ENCODE results near the gene BBS10. TPM values are rescaled to one million over a fixed set of nuclear protein-coding genes. Genes with fewer than 3 reads are reported as not detected.
A peak's percentile ranks its signal among the peaks of the same experiment; 100 is the strongest.
"Not testable (repeated sequence)": the region's sequence is repeated elsewhere in the genome, so short reads cannot be mapped to it uniquely, and the experiment has no call there.

Gene BBS10
- total RNA-seq = 3.9 and 4.1 TPM in 2 replicates

GRCh38 chr12:76348079-76348901 is at the start of gene BBS10:
BBS10 (minus strand) TSS chr12:76348415; CDS start chr12:76348358, 57 bp downstream.
- H3K4me3 Mint-ChIP-seq (ENCODE audit: low read depth) = peak within 1 kb of the TSS; percentile 89
- H3K27ac Mint-ChIP-seq = peak within 1 kb of the TSS; percentile 84
- H3K9me3 Mint-ChIP-seq = no peaks in the 10 kb centered on the region
- peak; percentile 80 for DNase-seq (ENCODE audit: low spot score)
- intact Hi-C loops (cut with micrococcal nuclease) = loop anchor here (1.0 to 10.0 kb wide), 10 partner anchors 189 to 1016 kb away; partner anchors contain the start of genes CAPS2, GLIPR1L1 and KRR1
- H3K36me3 Mint-ChIP-seq (ENCODE audit: low read depth) = peaks cover 15% of the 10 kb centered on the region
- H3K4me1 Mint-ChIP-seq (ENCODE audit: low read depth) = peaks cover 21% of the 10 kb centered on the region
- H3K27me3 Mint-ChIP-seq (ENCODE audit: low read depth) = no peaks in the 10 kb centered on the region

- H3K27me3 Mint-ChIP-seq (ENCODE audit: low read depth) = no peaks in the 10 kb centered on the region
- H3K9me3 Mint-ChIP-seq = no peaks in the 10 kb centered on the region
- intact Hi-C loops (cut with micrococcal nuclease) = no loop called here
- H3K36me3 Mint-ChIP-seq (ENCODE audit: low read depth) = peaks cover 60% of the 10 kb centered on the region
- H3K4me3 Mint-ChIP-seq (ENCODE audit: low read depth) = no peak overlapping the region
- no peak overlapping the region for H3K27ac Mint-ChIP-seq
- peaks cover 18% of the 10 kb centered on the region for H3K4me1 Mint-ChIP-seq (ENCODE audit: low read depth)
- no peak for DNase-seq (ENCODE audit: low spot score)
These were observed 43.2 kb upstream of the BBS10 start for GRCh38 chr12:76391461-76391860.

GRCh38 chr12:76387614-76388013 is 39.4 kb upstream of the BBS10 start:
- intact Hi-C loops (cut with micrococcal nuclease) = no loop called here
- no peak overlapping the region for H3K4me3 Mint-ChIP-seq (ENCODE audit: low read depth)
- H3K4me1 Mint-ChIP-seq (ENCODE audit: low read depth) = peaks cover 18% of the 10 kb centered on the region
- no peak for DNase-seq (ENCODE audit: low spot score)
- H3K27me3 Mint-ChIP-seq (ENCODE audit: low read depth) = no peaks in the 10 kb centered on the region
- no peak overlapping the region for H3K27ac Mint-ChIP-seq
- H3K9me3 Mint-ChIP-seq = no peaks in the 10 kb centered on the region
- H3K36me3 Mint-ChIP-seq (ENCODE audit: low read depth) = peaks cover 64% of the 10 kb centered on the region

GRCh38 chr12:76384560-76384959 is 36.3 kb upstream of the BBS10 start:
- H3K27me3 Mint-ChIP-seq (ENCODE audit: low read depth) = no peaks in the 10 kb centered on the region
- H3K4me3 Mint-ChIP-seq (ENCODE audit: low read depth) = no peak overlapping the region
- no peak overlapping the region for H3K27ac Mint-ChIP-seq
- no peaks in the 10 kb centered on the region for H3K9me3 Mint-ChIP-seq
- H3K4me1 Mint-ChIP-seq (ENCODE audit: low read depth) = no peaks in the 10 kb centered on the region
- no peak for DNase-seq (ENCODE audit: low spot score)
- intact Hi-C loops (cut with micrococcal nuclease) = no loop called here
- H3K36me3 Mint-ChIP-seq (ENCODE audit: low read depth) = peaks cover 52% of the 10 kb centered on the region

DNA sequence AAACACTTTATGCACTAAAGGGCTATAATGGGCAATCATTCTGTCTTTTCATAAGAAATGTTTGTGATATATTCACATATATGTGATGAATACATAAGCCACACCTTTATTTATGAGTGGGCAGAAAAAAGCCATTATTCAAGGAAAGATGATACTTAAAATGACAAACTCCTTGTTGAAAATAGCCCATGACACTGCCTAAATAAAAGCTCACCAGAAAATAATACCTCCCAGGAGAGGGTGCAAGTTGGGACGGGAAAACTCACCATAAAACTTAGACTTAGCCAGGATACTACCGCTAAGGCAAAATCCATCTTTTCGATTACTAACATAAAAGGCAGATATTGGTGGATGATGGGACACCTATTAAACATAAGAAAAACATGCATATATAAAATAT is 35.8 kb upstream of the BBS10 start:
- peaks cover 51% of the 10 kb centered on the region for H3K36me3 Mint-ChIP-seq (ENCODE audit: low read depth)
- intact Hi-C loops (cut with micrococcal nuclease) = no loop called here
- no peaks in the 10 kb centered on the region for H3K9me3 Mint-ChIP-seq
- no peaks in the 10 kb centered on the region for H3K4me1 Mint-ChIP-seq (ENCODE audit: low read depth)
- no peaks in the 10 kb centered on the region for H3K27me3 Mint-ChIP-seq (ENCODE audit: low read depth)
- no peak overlapping the region for H3K27ac Mint-ChIP-seq
- no peak for DNase-seq (ENCODE audit: low spot score)
- no peak overlapping the region for H3K4me3 Mint-ChIP-seq (ENCODE audit: low read depth)

- no peaks in the 10 kb centered on the region for H3K27me3 Mint-ChIP-seq (ENCODE audit: low read depth)
- H3K4me3 Mint-ChIP-seq (ENCODE audit: low read depth) = no peak overlapping the region
- H3K36me3 Mint-ChIP-seq (ENCODE audit: low read depth) = peaks cover 61% of the 10 kb centered on the region
- H3K27ac Mint-ChIP-seq = no peak overlapping the region
- no peak for DNase-seq (ENCODE audit: low spot score)
- H3K9me3 Mint-ChIP-seq = no peaks in the 10 kb centered on the region
- intact Hi-C loops (cut with micrococcal nuclease) = no loop called here
- peaks cover 11% of the 10 kb centered on the region for H3K4me1 Mint-ChIP-seq (ENCODE audit: low read depth)
These were observed 31.0 kb upstream of the BBS10 start for GRCh38 chr12:76379261-76379660.

DNA sequence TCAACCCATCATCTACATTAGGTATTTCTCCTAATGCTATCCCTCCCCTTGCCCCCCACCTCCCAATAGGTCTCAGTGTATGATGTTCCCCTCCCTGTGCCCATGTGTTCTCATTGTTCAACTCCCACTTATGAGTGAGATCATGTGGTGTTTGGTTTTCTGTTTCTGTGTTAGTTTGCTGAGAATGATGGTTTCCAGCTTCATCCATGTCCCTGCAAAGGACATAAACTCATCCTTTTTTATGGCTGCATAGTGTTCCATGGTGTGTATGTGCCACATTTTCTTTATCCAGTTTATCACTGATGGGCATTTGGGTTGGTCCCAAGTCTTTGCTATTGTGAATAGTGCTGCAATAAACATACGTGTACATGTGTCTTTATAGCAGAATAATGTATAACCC is 28.7 kb upstream of the BBS10 start:
- H3K27ac Mint-ChIP-seq = not testable (repeated sequence)
- peaks cover 55% of the 10 kb centered on the region for H3K36me3 Mint-ChIP-seq (ENCODE audit: low read depth)

GRCh38 chr12:76375939-76376338 is 27.7 kb upstream of the BBS10 start:
- no peak overlapping the region for H3K4me3 Mint-ChIP-seq (ENCODE audit: low read depth)
- no peaks in the 10 kb centered on the region for H3K27me3 Mint-ChIP-seq (ENCODE audit: low read depth)
- peaks cover 13% of the 10 kb centered on the region for H3K4me1 Mint-ChIP-seq (ENCODE audit: low read depth)
- H3K9me3 Mint-ChIP-seq = no peaks in the 10 kb centered on the region
- no peak overlapping the region for H3K27ac Mint-ChIP-seq
- peaks cover 59% of the 10 kb centered on the region for H3K36me3 Mint-ChIP-seq (ENCODE audit: low read depth)
- intact Hi-C loops (cut with micrococcal nuclease) = no loop called here
- DNase-seq (ENCODE audit: low spot score) = no peak

More for the DNA sequence above, 28.7 kb upstream of the BBS10 start:
- intact Hi-C loops (cut with micrococcal nuclease); H3K9me3 Mint-ChIP-seq; H3K27me3 Mint-ChIP-seq (ENCODE audit: low read depth); H3K4me3 Mint-ChIP-seq (ENCODE audit: low read depth); DNase-seq (ENCODE audit: low spot score): not testable (repeated sequence)
- H3K4me1 Mint-ChIP-seq (ENCODE audit: low read depth) = peaks cover 13% of the 10 kb centered on the region

DNA sequence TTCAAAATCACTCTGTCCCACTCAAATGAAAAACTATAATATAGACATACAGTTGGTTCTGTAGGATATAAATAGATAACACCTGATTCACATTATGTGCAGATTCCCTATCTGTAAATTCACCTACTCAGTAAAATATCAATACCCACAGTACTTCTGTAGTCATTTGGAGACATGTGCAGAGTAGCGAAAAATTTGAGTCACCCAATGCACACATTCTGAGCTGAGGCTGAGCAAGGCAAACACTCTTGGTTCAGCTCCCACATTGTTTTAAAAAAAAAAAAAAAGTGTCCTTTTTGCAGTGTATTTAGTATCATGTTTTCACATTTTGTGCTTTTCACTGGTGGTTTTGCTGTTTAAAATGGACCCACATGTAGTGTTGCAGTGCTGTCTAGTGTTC is 27.3 kb upstream of the BBS10 start:
- Mint-ChIP-seq H3K9me3 (no peaks in the 10 kb centered on the region), H3K27ac (no peak overlapping the region), H3K27me3 (ENCODE audit: low read depth) (no peaks in the 10 kb centered on the region), H3K4me3 (ENCODE audit: low read depth) (no peak overlapping the region), H3K4me1 (ENCODE audit: low read depth) (peaks cover 13% of the 10 kb centered on the region), H3K36me3 (ENCODE audit: low read depth) (peaks cover 64% of the 10 kb centered on the region)
- DNase-seq (ENCODE audit: low spot score) = no peak
- intact Hi-C loops (cut with micrococcal nuclease) = no loop called here

- intact Hi-C loops (cut with micrococcal nuclease) = loop anchor here (5.0 kb wide), 1 partner anchor 68 kb away; no protein-coding TSS in a partner anchor
- Mint-ChIP-seq H3K36me3 (ENCODE audit: low read depth) (peaks cover 73% of the 10 kb centered on the region), H3K4me1 (ENCODE audit: low read depth) (peaks cover 13% of the 10 kb centered on the region), H3K9me3 (no peaks in the 10 kb centered on the region), H3K27ac (no peak overlapping the region), H3K27me3 (ENCODE audit: low read depth) (no peaks in the 10 kb centered on the region), H3K4me3 (ENCODE audit: low read depth) (no peak overlapping the region)
- DNase-seq (ENCODE audit: low spot score) = no peak
These were observed 26.3 kb upstream of the BBS10 start for GRCh38 chr12:76374386-76375020.

- H3K9me3 Mint-ChIP-seq = peaks cover 23% of the 10 kb centered on the region
- intact Hi-C loops (cut with micrococcal nuclease) = no loop called here
- peaks cover 83% of the 10 kb centered on the region for H3K36me3 Mint-ChIP-seq (ENCODE audit: low read depth)
- peaks cover 7% of the 10 kb centered on the region for H3K4me1 Mint-ChIP-seq (ENCODE audit: low read depth)
- no peak overlapping the region for H3K4me3 Mint-ChIP-seq (ENCODE audit: low read depth)
- DNase-seq (ENCODE audit: low spot score) = no peak
- H3K27ac Mint-ChIP-seq = no peak overlapping the region
- no peaks in the 10 kb centered on the region for H3K27me3 Mint-ChIP-seq (ENCODE audit: low read depth)
These were observed 20.0 kb upstream of the BBS10 start for GRCh38 chr12:76368230-76368629.

DNA sequence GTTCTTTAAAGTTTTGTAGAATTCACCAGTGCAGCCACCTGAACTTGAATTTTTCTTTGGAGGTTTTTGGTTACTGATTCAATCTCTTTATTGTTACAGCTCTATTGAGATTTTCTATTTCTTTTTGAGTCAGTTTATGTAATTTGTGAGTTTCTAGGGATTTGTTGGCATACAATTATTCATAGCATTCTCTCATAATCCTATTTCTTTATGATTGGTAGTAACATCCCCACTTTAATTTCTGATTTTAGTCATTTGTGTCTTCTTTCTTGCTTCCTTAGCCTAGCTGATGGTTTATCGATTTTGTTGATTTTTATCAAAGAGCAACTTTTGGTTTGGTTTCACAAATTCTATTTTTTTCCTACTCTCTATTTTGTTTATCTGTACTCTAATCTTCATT is 17.9 kb upstream of the BBS10 start:
- H3K4me3 Mint-ChIP-seq (ENCODE audit: low read depth) = no peak overlapping the region
- H3K27me3 Mint-ChIP-seq (ENCODE audit: low read depth) = no peaks in the 10 kb centered on the region
- no peak overlapping the region for H3K27ac Mint-ChIP-seq
- DNase-seq (ENCODE audit: low spot score) = no peak
- H3K36me3 Mint-ChIP-seq (ENCODE audit: low read depth) = peaks cover 95% of the 10 kb centered on the region
- intact Hi-C loops (cut with micrococcal nuclease) = no loop called here
- H3K9me3 Mint-ChIP-seq = peaks cover 23% of the 10 kb centered on the region
- peaks cover 7% of the 10 kb centered on the region for H3K4me1 Mint-ChIP-seq (ENCODE audit: low read depth)

DNA sequence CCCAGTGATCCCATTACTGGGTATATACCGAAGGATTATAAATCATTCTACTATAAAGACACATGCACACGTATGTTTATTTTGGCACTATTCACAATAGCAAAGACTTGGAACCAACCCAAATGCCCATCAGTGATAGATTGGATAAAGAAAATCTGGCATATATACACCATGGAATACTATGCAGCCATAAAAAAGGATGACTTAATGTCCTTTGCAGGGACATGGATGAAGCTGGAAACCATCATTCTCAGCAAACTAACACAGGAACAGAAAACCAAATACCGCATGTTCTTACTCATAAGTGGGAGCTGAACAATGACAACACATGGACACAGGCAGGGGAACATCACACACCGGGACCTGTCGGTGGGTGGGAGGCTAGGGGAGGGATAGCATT is 15.9 kb upstream of the BBS10 start:
- intact Hi-C loops (cut with micrococcal nuclease); H3K4me3 Mint-ChIP-seq (ENCODE audit: low read depth); H3K4me1 Mint-ChIP-seq (ENCODE audit: low read depth); DNase-seq (ENCODE audit: low spot score); H3K27me3 Mint-ChIP-seq (ENCODE audit: low read depth); H3K27ac Mint-ChIP-seq: not testable (repeated sequence)
- Mint-ChIP-seq H3K9me3 (peaks cover 23% of the 10 kb centered on the region), H3K36me3 (ENCODE audit: low read depth) (peaks cover 88% of the 10 kb centered on the region)
